Medulla oblongata (tissue), 1 donor: ENCODE results near the gene SLC28A1.
"Not testable (repeated sequence)": the region's sequence is repeated elsewhere in the genome, so short reads cannot be mapped to it uniquely, and the experiment has no call there.

ENCODE experiments used
- DNase-seq: peaks from one replicate; pipeline ENCODE4 v3.0.0-alpha.2; 2015; ENCODE audit errors: extremely low spot score

SLC28A1 gene, protein sequence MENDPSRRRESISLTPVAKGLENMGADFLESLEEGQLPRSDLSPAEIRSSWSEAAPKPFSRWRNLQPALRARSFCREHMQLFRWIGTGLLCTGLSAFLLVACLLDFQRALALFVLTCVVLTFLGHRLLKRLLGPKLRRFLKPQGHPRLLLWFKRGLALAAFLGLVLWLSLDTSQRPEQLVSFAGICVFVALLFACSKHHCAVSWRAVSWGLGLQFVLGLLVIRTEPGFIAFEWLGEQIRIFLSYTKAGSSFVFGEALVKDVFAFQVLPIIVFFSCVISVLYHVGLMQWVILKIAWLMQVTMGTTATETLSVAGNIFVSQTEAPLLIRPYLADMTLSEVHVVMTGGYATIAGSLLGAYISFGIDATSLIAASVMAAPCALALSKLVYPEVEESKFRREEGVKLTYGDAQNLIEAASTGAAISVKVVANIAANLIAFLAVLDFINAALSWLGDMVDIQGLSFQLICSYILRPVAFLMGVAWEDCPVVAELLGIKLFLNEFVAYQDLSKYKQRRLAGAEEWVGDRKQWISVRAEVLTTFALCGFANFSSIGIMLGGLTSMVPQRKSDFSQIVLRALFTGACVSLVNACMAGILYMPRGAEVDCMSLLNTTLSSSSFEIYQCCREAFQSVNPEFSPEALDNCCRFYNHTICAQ

DNA sequence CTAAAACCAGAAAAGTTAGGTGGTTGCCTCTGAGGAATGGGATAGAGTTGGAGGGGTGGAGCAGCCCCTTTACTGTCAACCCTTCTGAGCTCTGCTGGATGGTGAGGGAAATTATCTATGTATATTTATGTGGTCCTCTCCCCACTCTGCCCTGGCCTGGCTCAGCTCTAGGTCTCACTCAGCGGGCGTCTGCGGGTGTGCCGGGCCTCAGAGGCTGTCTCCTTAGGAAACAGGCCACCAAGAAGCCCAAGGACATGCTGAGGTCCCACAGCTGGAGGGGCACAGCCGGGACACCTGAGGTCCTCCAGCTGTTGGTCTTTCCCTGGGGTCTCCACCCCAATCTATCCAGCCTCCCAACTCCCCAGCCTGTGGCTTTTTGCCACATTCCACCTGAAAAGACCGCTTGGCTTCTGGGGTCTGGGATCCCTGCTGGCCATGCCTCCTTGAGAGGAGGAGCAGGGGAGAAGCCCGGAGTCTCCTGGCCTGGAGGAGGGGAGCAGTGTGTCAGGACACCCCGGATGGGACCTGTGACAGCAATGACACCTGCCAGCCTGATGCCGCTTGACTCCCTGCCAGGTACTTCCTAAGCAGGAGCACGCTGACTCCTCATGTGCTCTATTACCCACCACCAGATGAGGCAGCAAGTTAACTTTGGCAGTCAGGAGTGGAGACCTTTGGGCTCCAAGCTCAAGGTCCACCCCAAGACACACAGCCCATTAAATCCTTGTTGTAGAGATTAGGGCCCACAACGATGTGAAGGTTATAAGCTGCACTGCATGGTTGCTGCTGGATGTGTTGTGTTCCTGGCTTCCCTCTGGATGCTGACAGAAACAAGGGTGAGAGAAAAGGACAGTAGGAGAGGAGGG is at the start of gene SLC28A1:
SLC28A1 (plus strand) TSS at position 747 of the 866 bp plus-strand sequence. CDS start 3,099 bp downstream, outside the sequence.
- no peak for DNase-seq

DNA sequence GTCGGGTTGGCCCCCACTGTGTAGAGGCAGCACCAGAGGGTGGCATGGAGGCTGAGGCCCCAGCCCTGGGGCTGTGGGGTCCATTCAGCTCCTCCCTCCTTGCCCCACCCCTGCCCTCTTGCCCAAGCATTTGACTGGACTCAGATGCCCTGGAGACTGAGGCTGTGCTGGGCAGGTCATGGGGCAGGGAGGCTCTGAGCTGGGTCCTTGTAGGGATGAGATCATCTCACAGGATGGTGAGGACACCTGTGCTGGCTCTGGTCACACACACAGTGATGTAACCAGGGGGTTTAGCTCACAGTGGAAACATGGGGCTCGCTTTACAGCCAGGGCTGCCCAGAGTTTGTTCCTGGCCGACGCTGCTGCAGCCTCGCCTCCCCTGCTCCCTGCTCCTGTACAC is 49.5 kb upstream of the SLC28A1 start:
- DNase-seq = no peak

DNA sequence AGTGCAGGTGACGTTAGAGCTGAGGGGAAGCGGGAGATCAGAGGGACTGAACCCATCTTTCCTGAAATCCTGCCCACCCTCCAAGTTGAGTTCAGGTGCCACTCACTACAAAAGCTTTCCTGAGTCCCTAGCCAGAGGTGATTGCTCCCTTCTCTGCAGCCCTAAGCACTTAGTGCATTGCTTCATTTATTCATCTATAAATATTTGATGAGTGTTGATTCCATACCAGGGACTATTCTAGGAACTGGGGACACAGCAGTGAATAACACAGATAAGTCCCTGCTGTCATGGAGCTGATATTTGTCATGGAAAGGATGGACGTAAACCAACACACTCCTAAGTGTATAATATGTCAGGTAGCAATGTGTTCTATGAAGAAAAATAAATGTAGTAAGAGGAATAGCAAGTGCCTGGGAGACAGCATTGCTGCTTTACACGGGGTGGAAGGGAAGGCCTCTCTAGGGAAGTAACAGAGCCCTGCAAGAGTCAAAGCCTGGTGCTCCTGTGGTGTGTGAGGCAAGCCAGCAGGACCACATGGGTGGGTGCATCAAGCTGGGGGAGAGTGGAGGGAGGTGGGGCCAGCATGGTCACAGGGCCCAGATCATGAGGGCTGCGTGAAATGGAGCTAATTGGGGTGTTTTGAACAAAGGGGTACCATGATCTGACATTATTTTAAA is 48.7 kb upstream of the SLC28A1 start:
- DNase-seq = no peak

DNA sequence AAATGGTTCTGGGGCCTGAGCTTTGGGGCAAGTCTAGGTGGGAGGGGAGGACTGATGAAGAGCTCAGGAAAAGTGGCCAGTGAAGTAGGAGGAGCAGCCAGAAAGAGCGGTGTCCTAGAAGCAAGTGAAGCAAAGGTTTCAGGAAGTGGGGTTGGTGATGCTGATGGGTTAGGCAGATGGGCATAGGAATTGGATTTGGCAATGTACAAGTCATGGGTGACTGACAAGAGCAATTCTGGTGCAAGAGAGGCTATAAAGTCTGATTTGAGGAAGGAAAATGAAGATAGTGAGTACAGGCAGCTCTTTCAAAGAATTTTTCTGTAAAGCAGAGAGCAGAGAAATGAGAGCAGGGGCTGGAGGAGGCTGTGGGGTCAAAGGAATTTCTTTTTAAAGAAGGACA is 47.6 kb upstream of the SLC28A1 start:
- DNase-seq = no peak

DNA sequence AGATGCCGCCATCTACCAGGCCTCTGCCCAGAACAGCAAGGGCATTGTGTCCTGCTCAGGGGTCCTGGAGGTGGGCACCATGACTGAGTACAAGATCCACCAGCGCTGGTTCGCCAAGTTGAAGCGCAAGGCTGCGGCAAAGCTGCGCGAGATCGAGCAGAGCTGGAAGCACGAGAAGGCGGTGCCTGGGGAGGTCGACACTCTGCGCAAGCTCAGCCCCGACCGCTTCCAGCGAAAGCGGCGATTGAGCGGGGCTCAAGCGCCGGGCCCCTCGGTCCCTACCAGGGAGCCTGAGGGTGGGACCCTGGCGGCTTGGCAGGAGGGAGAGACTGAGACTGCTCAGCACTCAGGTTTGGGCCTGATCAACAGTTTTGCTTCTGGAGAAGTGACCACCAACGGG is 44.7 kb upstream of the SLC28A1 start:
- DNase-seq = no peak

DNA sequence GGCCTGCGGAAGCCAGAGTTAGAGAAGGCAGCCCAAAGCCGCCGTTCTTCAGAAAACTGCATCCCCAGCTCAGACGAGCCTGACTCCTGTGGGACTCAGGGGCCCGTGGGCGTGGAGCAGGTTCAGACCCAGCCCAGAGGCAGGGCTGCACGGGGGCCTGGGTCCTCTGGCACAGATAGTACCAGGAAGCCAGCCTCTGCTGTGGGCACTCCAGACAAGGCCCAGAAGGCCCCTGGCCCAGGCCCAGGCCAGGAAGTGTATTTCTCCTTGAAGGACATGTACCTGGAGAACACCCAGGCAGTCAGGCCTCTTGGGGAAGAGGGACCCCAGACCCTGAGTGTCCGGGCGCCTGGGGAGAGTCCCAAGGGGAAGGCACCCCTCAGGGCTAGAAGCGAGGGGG is 44.2 kb upstream of the SLC28A1 start:
- no peak for DNase-seq

DNA sequence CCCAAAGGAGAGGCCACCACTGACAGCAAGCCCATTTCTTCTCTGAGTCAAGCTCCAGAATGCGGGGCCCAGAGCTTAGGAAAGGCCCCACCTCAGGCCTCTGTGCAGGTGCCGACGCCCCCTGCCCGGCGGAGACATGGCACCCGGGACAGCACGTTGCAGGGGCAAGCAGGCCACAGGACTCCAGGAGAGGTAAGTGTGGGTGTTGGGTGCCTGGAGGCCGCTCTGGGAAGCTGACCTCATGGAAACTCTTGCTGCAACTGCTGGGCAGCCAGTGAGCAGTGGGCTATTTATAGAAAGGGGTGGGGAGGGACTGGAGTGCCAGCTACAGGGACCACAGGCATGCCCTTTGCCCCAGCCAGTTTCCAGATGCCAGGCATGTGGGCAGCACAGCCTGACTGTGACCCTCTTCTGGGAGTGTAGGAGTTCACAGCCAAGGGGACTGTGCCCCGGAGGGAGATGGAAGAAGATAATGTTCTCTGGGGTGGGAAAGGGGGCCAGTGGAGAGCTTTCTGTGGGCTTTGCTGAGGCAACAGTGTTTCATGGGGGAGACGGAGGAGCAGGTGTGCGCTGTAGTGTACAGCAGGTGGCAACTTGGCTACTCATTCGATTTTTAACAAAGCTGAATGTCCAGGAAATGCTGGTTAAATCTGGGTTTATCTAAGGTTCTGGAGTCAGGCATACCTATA is 43.6 kb upstream of the SLC28A1 start:
- DNase-seq = peak; percentile 31

DNA sequence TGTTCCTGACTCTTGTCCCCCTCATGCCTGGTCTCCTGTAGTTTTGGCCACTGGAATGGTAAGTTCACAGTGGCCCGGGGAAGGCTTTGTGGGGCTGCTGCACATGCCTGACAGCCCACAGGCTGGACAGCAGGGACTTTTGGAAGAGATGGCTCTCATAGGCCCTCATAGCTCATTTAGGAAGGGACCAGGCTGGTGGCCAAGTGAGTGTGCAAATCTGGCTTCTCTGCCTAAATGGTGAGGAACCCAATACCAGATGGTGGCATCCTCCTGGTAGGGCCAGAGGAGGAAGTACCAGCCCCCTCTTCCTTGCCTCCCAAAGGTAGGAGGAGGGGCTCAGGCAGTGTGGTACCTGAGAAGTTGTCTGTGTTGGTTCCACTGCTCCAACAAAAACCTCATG is 41.7 kb upstream of the SLC28A1 start:
- no peak for DNase-seq

DNA sequence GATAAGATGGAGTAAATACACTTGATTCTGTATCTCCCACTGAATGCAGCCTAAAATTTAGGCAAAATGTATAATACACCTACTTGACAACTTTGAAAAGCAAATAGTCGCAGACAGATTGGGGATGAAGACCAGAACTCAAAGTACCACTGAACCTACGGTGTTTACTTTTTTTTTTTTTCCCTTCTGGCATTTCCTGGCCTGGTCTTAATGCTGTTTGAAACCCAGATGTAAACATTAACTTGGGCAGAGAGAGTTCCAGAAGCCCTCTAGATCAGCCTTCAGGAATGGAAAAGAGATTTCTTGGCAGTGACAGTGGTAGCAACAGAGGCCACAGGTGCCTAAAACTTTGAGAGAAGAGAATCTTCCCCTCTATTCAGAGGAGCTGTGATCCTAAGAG is 39.5 kb upstream of the SLC28A1 start:
- no peak for DNase-seq

DNA sequence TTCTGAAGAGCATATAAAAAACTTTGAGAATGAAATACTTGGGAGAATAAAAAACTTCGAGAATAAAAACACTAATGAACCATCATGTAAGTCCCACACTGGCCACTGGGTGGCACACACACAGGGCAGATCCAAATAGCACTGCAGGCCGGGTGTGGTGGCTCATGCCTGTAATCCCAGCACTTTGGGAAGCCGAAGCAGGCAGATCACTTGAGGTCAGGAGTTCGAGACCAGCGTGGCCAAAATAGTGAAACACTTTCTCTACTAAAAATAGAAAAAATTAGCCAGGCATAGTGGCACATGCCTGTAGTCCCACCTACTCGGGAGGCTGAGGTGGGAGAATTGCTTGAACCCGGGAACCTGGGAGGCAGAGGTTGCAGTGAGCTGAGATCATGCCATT is 38.8 kb upstream of the SLC28A1 start:
- DNase-seq = not testable (repeated sequence)

DNA sequence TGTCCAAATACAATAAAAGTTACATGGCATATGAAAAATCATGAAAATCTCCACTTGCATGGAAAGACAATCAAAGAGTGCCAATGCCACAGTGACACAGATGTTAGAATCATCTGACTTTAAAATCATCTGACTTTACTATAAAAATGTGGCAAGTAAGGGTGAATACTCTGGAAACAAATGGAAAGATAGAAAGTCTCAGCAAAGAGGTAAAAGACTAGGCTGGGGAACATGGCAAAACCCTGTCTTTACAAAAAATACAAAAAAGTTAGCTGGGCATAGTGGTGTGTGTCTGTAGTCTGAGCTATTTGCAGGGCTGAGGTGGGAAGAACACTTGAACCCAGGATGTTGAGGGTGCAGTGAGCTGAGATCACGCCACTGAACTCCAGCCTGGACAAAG is 38.2 kb upstream of the SLC28A1 start:
- no peak for DNase-seq

DNA sequence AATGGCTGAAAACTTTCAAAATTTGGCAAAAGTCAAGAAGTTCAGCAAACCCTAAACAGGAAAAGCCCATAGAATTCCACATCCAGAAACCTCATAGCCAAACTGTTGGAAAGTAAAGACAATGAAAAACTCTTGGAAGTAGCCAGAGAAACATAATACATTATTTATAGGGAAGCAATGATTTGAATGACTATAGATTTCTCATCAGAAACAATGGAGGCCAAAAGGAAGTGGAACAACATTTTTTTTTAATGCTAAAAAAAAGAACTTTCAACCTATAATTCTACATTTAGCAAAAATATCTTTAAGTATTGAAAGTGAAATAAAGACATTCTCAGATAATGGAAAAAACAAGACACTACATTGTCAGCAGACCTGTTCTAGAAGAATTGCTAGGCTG is 37.1 kb upstream of the SLC28A1 start:
- DNase-seq = no peak

DNA sequence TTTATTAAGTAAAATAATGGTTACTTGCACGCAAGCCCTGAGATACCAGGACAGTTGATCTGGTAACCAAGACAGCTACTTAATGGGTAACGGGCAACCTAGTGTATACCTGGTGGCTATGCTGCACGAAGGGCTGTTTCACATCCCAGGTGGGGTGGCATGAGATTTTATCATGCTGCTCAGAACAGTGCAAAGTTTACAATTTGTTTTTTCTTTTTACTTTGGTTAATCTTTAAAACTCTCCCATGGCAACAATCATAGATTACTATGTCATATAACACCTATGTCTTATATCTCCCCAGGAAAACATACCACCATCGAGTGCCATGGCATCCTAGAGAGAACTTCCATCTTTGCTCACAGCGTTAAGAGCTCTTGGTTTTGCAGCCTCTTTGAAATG is 32.2 kb upstream of the SLC28A1 start:
- DNase-seq = no peak

DNA sequence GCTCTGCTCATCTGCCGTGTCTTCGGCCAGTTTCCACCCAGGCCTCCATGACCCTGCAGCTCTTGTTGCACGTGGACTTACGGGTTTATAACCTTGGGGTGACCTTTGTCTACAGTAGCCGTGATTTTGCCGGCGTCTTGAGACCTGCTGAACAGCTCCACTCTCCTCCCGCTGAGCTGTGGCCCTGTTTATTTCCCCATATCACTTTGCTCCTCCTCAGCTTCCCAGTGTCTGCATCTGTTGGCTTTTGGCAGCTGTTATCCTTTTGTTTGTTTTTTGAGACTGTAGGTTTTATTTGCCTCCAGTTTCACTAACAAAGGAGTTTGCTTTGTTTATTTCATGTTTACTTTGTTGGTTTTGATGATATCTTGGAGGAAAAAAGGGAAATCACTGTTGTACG is 29.3 kb upstream of the SLC28A1 start:
- DNase-seq = no peak

DNA sequence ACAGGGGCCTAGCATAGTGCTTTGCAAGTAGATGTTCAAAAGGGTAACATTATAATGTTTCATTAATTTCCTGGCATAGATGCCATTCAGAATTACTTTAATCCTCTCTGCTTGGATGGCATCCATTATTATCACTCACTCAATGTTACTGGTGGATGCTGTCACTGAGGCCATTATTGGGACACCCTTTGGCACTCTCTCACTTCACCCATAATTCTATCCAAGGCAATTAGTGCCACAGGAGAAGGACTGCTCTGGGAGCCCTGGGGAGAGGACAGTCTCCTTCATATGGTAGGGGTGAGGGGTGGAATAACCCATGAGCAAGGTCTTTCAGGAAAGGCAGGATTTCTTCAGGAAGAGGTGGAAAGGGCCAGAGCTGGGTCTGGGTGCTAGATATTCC is 28.7 kb upstream of the SLC28A1 start:
- no peak for DNase-seq

DNA sequence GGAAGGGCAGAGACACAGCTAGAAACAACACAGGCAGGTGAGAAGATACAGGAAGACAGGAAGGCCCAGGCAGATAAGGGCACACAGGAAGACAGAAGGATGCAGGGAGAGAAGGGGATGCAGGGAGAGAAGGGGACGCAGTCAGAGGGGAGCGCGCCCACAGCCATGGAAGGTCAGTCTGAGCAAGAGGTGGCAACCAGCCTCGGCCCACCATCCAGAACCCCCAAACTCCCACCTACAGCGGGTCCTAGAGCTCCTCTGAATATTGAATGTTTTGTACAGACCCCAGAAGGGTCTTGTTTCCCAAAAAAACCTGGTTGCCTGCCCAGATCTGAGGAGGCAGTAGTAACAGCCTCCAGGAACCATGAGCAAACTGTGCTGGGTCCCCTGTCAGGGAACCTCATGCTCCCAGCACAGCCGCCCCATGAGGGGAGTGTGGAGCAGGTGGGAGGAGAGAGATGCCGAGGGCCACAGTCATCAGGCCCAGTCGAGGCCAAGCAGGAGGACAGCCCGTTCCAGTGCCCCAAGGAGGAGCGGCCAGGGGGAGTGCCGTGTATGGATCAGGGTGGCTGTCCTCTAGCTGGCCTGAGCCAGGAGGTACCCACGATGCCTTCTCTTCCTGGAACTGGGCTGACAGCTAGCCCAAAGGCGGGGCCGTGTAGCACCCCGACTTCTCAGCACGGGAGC is 27.6 kb upstream of the SLC28A1 start:
- no peak for DNase-seq

DNA sequence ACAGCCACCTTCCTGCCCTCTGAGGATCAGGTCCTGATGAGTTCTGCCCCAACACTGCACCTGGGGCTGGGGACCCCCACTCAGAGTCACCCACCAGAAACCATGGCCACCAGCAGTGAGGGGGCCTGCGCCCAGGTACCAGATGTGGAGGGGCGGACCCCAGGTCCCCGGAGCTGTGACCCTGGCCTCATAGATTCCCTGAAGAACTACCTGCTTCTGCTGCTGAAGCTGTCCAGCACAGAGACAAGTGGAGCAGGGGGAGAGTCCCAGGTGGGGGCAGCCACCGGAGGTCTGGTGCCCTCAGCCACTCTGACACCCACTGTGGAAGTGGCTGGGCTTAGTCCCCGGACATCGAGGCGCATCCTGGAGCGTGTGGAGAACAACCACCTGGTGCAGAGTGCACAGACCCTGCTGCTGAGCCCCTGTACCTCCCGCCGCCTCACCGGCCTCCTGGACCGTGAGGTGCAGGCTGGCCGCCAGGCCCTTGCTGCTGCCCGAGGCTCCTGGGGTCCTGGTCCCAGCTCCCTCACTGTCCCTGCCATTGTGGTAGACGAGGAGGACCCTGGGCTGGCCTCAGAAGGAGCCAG is 27.0 kb upstream of the SLC28A1 start:
- DNase-seq = no peak

DNA sequence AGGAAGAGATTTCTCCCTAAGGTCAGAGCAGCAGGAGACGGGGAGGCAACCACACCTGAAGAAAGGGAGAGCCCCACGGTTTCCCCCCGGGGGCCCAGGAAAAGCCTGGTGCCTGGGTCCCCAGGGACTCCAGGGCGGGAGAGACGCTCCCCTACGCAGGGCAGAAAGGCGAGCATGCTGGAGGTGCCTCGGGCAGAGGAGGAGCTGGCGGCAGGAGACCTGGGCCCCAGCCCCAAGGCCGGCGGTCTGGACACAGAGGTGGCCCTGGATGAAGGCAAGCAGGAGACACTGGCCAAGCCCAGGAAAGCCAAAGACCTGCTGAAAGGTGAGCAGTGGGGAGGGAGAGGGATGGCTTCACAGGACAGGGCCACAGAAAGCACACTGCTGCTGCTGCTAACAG is 26.2 kb upstream of the SLC28A1 start:
- DNase-seq = no peak

DNA sequence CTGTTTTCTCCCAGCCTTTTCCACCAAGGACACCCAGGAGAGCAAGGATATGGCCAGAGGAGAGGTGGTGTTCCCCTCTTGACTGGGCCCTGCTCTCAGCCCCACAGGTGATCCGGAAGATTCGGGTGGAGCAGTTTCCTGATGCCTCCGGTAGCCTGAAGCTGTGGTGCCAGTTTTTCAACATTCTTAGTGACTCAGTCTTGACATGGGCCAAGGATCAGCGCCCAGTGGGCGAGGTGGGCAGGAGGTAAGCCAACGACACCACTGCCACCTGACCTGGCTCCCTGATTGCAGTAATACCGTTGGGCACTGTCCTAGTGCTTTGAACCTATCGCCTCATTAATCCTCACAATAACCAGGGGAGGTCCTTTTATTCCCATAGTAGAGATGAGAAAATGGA is 25.3 kb upstream of the SLC28A1 start:
- DNase-seq = no peak

DNA sequence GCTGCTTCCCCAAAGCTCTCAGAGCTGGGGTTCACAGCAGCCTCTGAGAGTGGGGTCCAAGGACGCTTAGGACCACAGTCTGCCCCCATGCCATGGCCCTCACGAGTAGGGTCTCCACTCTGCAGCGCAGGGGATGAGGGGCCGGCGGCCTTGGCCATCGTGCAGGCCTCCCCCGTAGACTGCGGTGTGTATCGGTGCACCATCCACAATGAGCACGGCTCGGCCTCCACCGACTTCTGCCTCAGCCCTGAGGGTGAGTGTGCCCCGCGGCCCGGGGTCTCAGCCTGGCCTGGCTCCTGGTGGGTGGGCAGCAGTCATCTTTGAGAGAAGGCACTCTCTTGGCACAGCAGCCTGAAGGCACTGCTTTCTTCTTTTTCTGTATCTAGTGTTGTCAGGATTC is 24.8 kb upstream of the SLC28A1 start:
- DNase-seq = no peak
